Activated CD4-positive, alpha-beta T cell treated with anti-CD3 and anti-CD28 coated beads, Interleukin-10, Interleukin-2, amounts not matched to agents 100 ng/mL and 50 ng/mL, durations not matched to agents 16 hours and 8 hours (primary cell): ENCODE data around the gene TYW1B.
"Not testable (repeated sequence)": the region's sequence is repeated elsewhere in the genome, so short reads cannot be mapped to it uniquely, and the experiment has no call there.

ENCODE experiments used
- DNase-seq: peaks from one replicate; pipeline ENCODE4 v3.0.0-alpha.2; 2020

The TYW1B gene

GRCh38 chr7:72816370-72817157 lies 11.4 kb downstream of the TYW1B start:
- DNase-seq = not testable (repeated sequence)

- DNase-seq = not testable (repeated sequence)
Measured at GRCh38 chr7:72810437-72810836, 17.6 kb downstream of the TYW1B start.

GRCh38 chr7:72808511-72808910 lies 19.5 kb downstream of the TYW1B start:
- not testable (repeated sequence) for DNase-seq

- not testable (repeated sequence) for DNase-seq
Measured at GRCh38 chr7:72806851-72807250, 21.1 kb downstream of the TYW1B start.

- DNase-seq = no peak
Measured at GRCh38 chr7:72805526-72806494, 22.2 kb downstream of the TYW1B start.

- not testable (repeated sequence) for DNase-seq
Measured at GRCh38 chr7:72803778-72804177, 24.2 kb downstream of the TYW1B start.

- DNase-seq = not testable (repeated sequence)
Measured at GRCh38 chr7:72801564-72801963, 26.4 kb downstream of the TYW1B start.

- DNase-seq = not testable (repeated sequence)
Measured at GRCh38 chr7:72795401-72795800, 32.6 kb downstream of the TYW1B start.

GRCh38 chr7:72793791-72794190 lies 34.2 kb downstream of the TYW1B start:
- no peak for DNase-seq

GRCh38 chr7:72790698-72791060 lies 37.3 kb downstream of the TYW1B start:
- DNase-seq = not testable (repeated sequence)

GRCh38 chr7:72790048-72790697 lies 37.8 kb downstream of the TYW1B start:
- DNase-seq = not testable (repeated sequence)

GRCh38 chr7:72785166-72785955 lies 42.6 kb downstream of the TYW1B start:
- no peak for DNase-seq

GRCh38 chr7:72783601-72784370 lies 44.2 kb downstream of the TYW1B start:
- DNase-seq = not testable (repeated sequence)

GRCh38 chr7:72781631-72782030 lies 46.4 kb downstream of the TYW1B start:
- no peak for DNase-seq

- DNase-seq = peak; percentile 2
Measured at GRCh38 chr7:72781161-72781560, 46.8 kb downstream of the TYW1B start.

GRCh38 chr7:72780289-72780894 lies 47.6 kb downstream of the TYW1B start:
- not testable (repeated sequence) for DNase-seq

- not testable (repeated sequence) for DNase-seq
Measured at GRCh38 chr7:72777167-72777566, 50.8 kb downstream of the TYW1B start.

- DNase-seq = not testable (repeated sequence)
Measured at GRCh38 chr7:72772627-72773026, 55.4 kb downstream of the TYW1B start.

- not testable (repeated sequence) for DNase-seq
Measured at GRCh38 chr7:72766994-72767393, 61.0 kb downstream of the TYW1B start.

GRCh38 chr7:72760602-72761001 lies 67.4 kb downstream of the TYW1B start:
- no peak for DNase-seq

GRCh38 chr7:72754312-72754711 lies 73.7 kb downstream of the TYW1B start:
- DNase-seq = no peak
